Measurements from ENCODE around the gene CTNNBL1.

The CTNNBL1 gene

GRCh38 chr20:37810027-37810426 is 116.2 kb downstream of the CTNNBL1 start:
- no peak overlapping the region for H2BK15ac ChIP-seq (replicated peaks; ENCODE audit: low read depth)
- no peak overlapping the region for H3K4me3 ChIP-seq (ENCODE audit: low read length)
- H4K5ac ChIP-seq (ENCODE audit: low read length) = no peak overlapping the region
- no peak overlapping the region for H3K27ac ChIP-seq (ENCODE audit: low read depth, low read length)
- no peak overlapping the region for H2AK5ac ChIP-seq (ENCODE audit: low read length)
- no peak overlapping the region for H3K23ac ChIP-seq (ENCODE audit: low read length)
- no peaks in the 10 kb centered on the region for H3K79me2 ChIP-seq (ENCODE audit: control insufficient read depth, insufficient read depth, low read length)
- H3K27me3 ChIP-seq (ENCODE audit: insufficient read depth, low read length, poor library complexity) = no peaks in the 10 kb centered on the region
- H2BK5ac ChIP-seq (ENCODE audit: low read length) = no peak overlapping the region
- no peaks in the 10 kb centered on the region for H3K79me1 ChIP-seq (ENCODE audit: low read length)
- H3K9ac ChIP-seq (ENCODE audit: low read length) = no peak overlapping the region
- no peaks in the 10 kb centered on the region for H3K36me3 ChIP-seq (ENCODE audit: control insufficient read depth, insufficient read depth, low read length)
- no peak overlapping the region for H3K4ac ChIP-seq (ENCODE audit: low read depth, low read length)
- peaks cover 7% of the 10 kb centered on the region for H3K4me1 ChIP-seq (ENCODE audit: control insufficient read depth, low read depth, low read length)
- WGBS (ENCODE audit: extremely low coverage, insufficient coverage, low lambda C conversion rate) = no CpG with 5 or more reads among the region's 4 CpGs
- H2BK120ac ChIP-seq (ENCODE audit: low read depth, low read length) = no peak overlapping the region
- H3K4me2 ChIP-seq (ENCODE audit: low read length) = no peak overlapping the region
- no peak overlapping the region for H4K8ac ChIP-seq (ENCODE audit: low read depth, low read length)
- H3K56ac ChIP-seq (ENCODE audit: low read length) = no peak overlapping the region
- H3K18ac ChIP-seq (ENCODE audit: low read length) = no peak overlapping the region
- no peak for DNase-seq

GRCh38 chr20:37816003-37816402 is 122.2 kb downstream of the CTNNBL1 start:
- Histone ChIP-seq H3K4me1 (ENCODE audit: control insufficient read depth, low read depth, low read length) (peaks cover 5% of the 10 kb centered on the region), H3K23ac (ENCODE audit: low read length) (no peak overlapping the region), H3K79me1 (ENCODE audit: low read length) (no peaks in the 10 kb centered on the region), H3K9ac (ENCODE audit: low read length) (no peak overlapping the region), H3K4ac (ENCODE audit: low read depth, low read length) (no peak overlapping the region), H3K18ac (ENCODE audit: low read length) (no peak overlapping the region), H4K8ac (ENCODE audit: low read depth, low read length) (no peak overlapping the region), H2BK15ac (replicated peaks; ENCODE audit: low read depth) (no peak overlapping the region), H3K79me2 (ENCODE audit: control insufficient read depth, insufficient read depth, low read length) (no peaks in the 10 kb centered on the region), H3K27ac (ENCODE audit: low read depth, low read length) (no peak overlapping the region), H2BK120ac (ENCODE audit: low read depth, low read length) (no peak overlapping the region), H2BK5ac (ENCODE audit: low read length) (no peak overlapping the region), H2AK5ac (ENCODE audit: low read length) (no peak overlapping the region), H3K27me3 (ENCODE audit: insufficient read depth, low read length, poor library complexity) (no peaks in the 10 kb centered on the region), H3K56ac (ENCODE audit: low read length) (no peak overlapping the region), H3K36me3 (ENCODE audit: control insufficient read depth, insufficient read depth, low read length) (no peaks in the 10 kb centered on the region), H3K4me3 (ENCODE audit: low read length) (no peak overlapping the region), H3K4me2 (ENCODE audit: low read length) (no peak overlapping the region), H4K5ac (ENCODE audit: low read length) (no peak overlapping the region)
- WGBS (ENCODE audit: extremely low coverage, insufficient coverage, low lambda C conversion rate) = no CpG with 5 or more reads among the region's 2 CpGs
- no peak for DNase-seq

GRCh38 chr20:37816726-37817125 is 122.9 kb downstream of the CTNNBL1 start:
- Histone ChIP-seq H3K4ac (ENCODE audit: low read depth, low read length) (no peak overlapping the region), H3K4me2 (ENCODE audit: low read length) (no peak overlapping the region), H3K79me2 (ENCODE audit: control insufficient read depth, insufficient read depth, low read length) (no peaks in the 10 kb centered on the region), H3K18ac (ENCODE audit: low read length) (no peak overlapping the region), H3K27ac (ENCODE audit: low read depth, low read length) (no peak overlapping the region), H3K56ac (ENCODE audit: low read length) (no peak overlapping the region), H4K8ac (ENCODE audit: low read depth, low read length) (no peak overlapping the region), H2AK5ac (ENCODE audit: low read length) (no peak overlapping the region), H3K79me1 (ENCODE audit: low read length) (no peaks in the 10 kb centered on the region), H3K27me3 (ENCODE audit: insufficient read depth, low read length, poor library complexity) (no peaks in the 10 kb centered on the region), H4K5ac (ENCODE audit: low read length) (no peak overlapping the region), H3K4me1 (ENCODE audit: control insufficient read depth, low read depth, low read length) (peaks cover 5% of the 10 kb centered on the region), H2BK15ac (replicated peaks; ENCODE audit: low read depth) (no peak overlapping the region), H2BK120ac (ENCODE audit: low read depth, low read length) (no peak overlapping the region), H3K9ac (ENCODE audit: low read length) (no peak overlapping the region), H3K23ac (ENCODE audit: low read length) (no peak overlapping the region), H2BK5ac (ENCODE audit: low read length) (no peak overlapping the region), H3K36me3 (ENCODE audit: control insufficient read depth, insufficient read depth, low read length) (no peaks in the 10 kb centered on the region), H3K4me3 (ENCODE audit: low read length) (no peak overlapping the region)
- no CpG with 5 or more reads among the region's 2 CpGs for WGBS (ENCODE audit: extremely low coverage, insufficient coverage, low lambda C conversion rate)
- DNase-seq = no peak

GRCh38 chr20:37821696-37822095 is 127.9 kb downstream of the CTNNBL1 start:
- H2AK5ac ChIP-seq (ENCODE audit: low read length) = no peak overlapping the region
- H3K4me2 ChIP-seq (ENCODE audit: low read length) = no peak overlapping the region
- no peak overlapping the region for H3K4ac ChIP-seq (ENCODE audit: low read depth, low read length)
- no peak overlapping the region for H3K56ac ChIP-seq (ENCODE audit: low read length)
- no peak overlapping the region for H4K5ac ChIP-seq (ENCODE audit: low read length)
- H4K8ac ChIP-seq (ENCODE audit: low read depth, low read length) = no peak overlapping the region
- H3K23ac ChIP-seq (ENCODE audit: low read length) = no peak overlapping the region
- H3K79me2 ChIP-seq (ENCODE audit: control insufficient read depth, insufficient read depth, low read length) = no peaks in the 10 kb centered on the region
- H3K18ac ChIP-seq (ENCODE audit: low read length) = no peak overlapping the region
- no peak overlapping the region for H2BK5ac ChIP-seq (ENCODE audit: low read length)
- DNase-seq = no peak
- peaks cover 7% of the 10 kb centered on the region for H3K4me1 ChIP-seq (ENCODE audit: control insufficient read depth, low read depth, low read length)
- H3K36me3 ChIP-seq (ENCODE audit: control insufficient read depth, insufficient read depth, low read length) = no peaks in the 10 kb centered on the region
- H3K27ac ChIP-seq (ENCODE audit: low read depth, low read length) = no peak overlapping the region
- H2BK120ac ChIP-seq (ENCODE audit: low read depth, low read length) = no peak overlapping the region
- H2BK15ac ChIP-seq (replicated peaks; ENCODE audit: low read depth) = no peak overlapping the region
- H3K9ac ChIP-seq (ENCODE audit: low read length) = no peak overlapping the region
- no peaks in the 10 kb centered on the region for H3K27me3 ChIP-seq (ENCODE audit: insufficient read depth, low read length, poor library complexity)
- H3K79me1 ChIP-seq (ENCODE audit: low read length) = no peaks in the 10 kb centered on the region
- H3K4me3 ChIP-seq (ENCODE audit: low read length) = no peak overlapping the region

- Histone ChIP-seq H3K9ac (ENCODE audit: low read length) (no peak overlapping the region), H3K4me1 (ENCODE audit: control insufficient read depth, low read depth, low read length) (peaks cover 7% of the 10 kb centered on the region), H3K36me3 (ENCODE audit: control insufficient read depth, insufficient read depth, low read length) (no peaks in the 10 kb centered on the region), H3K27me3 (ENCODE audit: insufficient read depth, low read length, poor library complexity) (no peaks in the 10 kb centered on the region), H3K56ac (ENCODE audit: low read length) (no peak overlapping the region), H2AK5ac (ENCODE audit: low read length) (no peak overlapping the region), H3K4me2 (ENCODE audit: low read length) (no peak overlapping the region), H2BK15ac (replicated peaks; ENCODE audit: low read depth) (no peak overlapping the region), H3K4me3 (ENCODE audit: low read length) (no peak overlapping the region), H3K23ac (ENCODE audit: low read length) (no peak overlapping the region), H3K18ac (ENCODE audit: low read length) (no peak overlapping the region), H3K79me2 (ENCODE audit: control insufficient read depth, insufficient read depth, low read length) (no peaks in the 10 kb centered on the region), H4K8ac (ENCODE audit: low read depth, low read length) (no peak overlapping the region), H2BK5ac (ENCODE audit: low read length) (no peak overlapping the region), H3K27ac (ENCODE audit: low read depth, low read length) (no peak overlapping the region), H3K79me1 (ENCODE audit: low read length) (no peaks in the 10 kb centered on the region), H3K4ac (ENCODE audit: low read depth, low read length) (no peak overlapping the region), H4K5ac (ENCODE audit: low read length) (no peak overlapping the region), H2BK120ac (ENCODE audit: low read depth, low read length) (no peak overlapping the region)
- DNase-seq = no peak
- WGBS (ENCODE audit: extremely low coverage, insufficient coverage, low lambda C conversion rate) = no CpG with 5 or more reads among the region's 6 CpGs
Measured at GRCh38 chr20:37822141-37822601, 128.3 kb downstream of the CTNNBL1 start.

GRCh38 chr20:37823296-37823980 is 129.6 kb downstream of the CTNNBL1 start:
- no peak overlapping the region for H3K56ac ChIP-seq (ENCODE audit: low read length)
- H2BK15ac ChIP-seq (replicated peaks; ENCODE audit: low read depth) = no peak overlapping the region
- H3K36me3 ChIP-seq (ENCODE audit: control insufficient read depth, insufficient read depth, low read length) = no peaks in the 10 kb centered on the region
- H4K5ac ChIP-seq (ENCODE audit: low read length) = no peak overlapping the region
- peak; percentile 37 for DNase-seq
- H3K79me2 ChIP-seq (ENCODE audit: control insufficient read depth, insufficient read depth, low read length) = no peaks in the 10 kb centered on the region
- H3K27ac ChIP-seq (ENCODE audit: low read depth, low read length) = no peak overlapping the region
- H3K4ac ChIP-seq (ENCODE audit: low read depth, low read length) = no peak overlapping the region
- no peak overlapping the region for H4K8ac ChIP-seq (ENCODE audit: low read depth, low read length)
- H3K18ac ChIP-seq (ENCODE audit: low read length) = no peak overlapping the region
- WGBS (ENCODE audit: extremely low coverage, insufficient coverage, low lambda C conversion rate) = no CpG with 5 or more reads among the region's 6 CpGs
- no peak overlapping the region for H3K23ac ChIP-seq (ENCODE audit: low read length)
- H3K4me1 ChIP-seq (ENCODE audit: control insufficient read depth, low read depth, low read length) = peaks cover 4% of the 10 kb centered on the region
- no peaks in the 10 kb centered on the region for H3K79me1 ChIP-seq (ENCODE audit: low read length)
- H3K27me3 ChIP-seq (ENCODE audit: insufficient read depth, low read length, poor library complexity) = no peaks in the 10 kb centered on the region
- no peak overlapping the region for H3K4me2 ChIP-seq (ENCODE audit: low read length)
- no peak overlapping the region for H2BK5ac ChIP-seq (ENCODE audit: low read length)
- peak overlapping the region; percentile 18 for H3K9ac ChIP-seq (ENCODE audit: low read length)
- no peak overlapping the region for H2BK120ac ChIP-seq (ENCODE audit: low read depth, low read length)
- no peak overlapping the region for H2AK5ac ChIP-seq (ENCODE audit: low read length)
- H3K4me3 ChIP-seq (ENCODE audit: low read length) = no peak overlapping the region
